Measurements from ENCODE around the gene IGSF3.

DNA sequence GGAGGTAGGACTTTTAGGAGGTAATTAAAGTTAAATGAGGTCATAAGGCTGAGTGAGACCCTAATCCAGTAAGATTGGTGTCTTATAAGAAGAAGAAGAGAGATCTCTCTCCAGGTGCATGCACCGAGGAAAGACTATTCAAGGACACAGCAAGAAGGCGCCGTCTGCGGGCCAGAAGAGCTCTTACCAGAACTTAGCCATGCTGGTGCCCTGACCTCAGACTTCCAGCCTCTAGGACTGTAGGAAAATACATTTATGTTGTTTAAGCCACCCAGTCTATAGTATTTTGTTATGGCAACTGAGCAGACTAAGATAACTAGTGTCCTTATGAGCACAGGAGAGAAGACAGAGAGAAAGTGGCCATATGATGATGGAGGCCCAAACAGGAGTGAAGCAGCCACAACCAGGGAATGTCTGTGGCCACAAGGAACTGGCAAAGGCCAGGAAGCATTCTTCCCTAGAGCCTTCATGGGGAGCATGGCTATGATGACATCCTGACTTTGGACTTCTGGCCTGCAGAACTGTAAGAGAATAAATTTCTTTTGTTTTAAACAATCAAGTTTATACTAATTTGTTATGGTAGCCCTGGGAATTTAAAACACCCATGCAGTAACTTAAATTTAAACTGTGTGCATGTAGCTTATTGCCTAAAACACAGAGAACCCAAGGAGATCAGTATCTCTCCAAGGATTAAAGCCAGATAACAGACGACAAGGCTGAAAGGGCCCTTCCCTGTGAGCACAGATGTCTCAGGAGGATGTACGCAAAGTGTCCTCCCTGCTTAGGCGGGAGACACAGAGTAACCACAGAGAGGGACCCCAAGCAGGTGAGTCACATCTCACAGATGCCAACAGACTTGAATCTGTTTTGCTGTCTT is 86.8 kb downstream of the IGSF3 start:
- TF ChIP-seq CTCF (IDR thresholded peaks at IDR 0.05; ENCODE audit: poor library complexity) = no peak
- TF ChIP-seq EZH2phosphoT487 (IDR thresholded peaks at IDR 0.05; ENCODE audit: low read depth, severe bottlenecking, unreplicated experiment) = no peak
